Activated naive CD4-positive, alpha-beta T cell treated with anti-CD3 and anti-CD28 coated beads, Interleukin-2, amount 10 ng/mL, durations not matched to agents 7 days and 5 days (primary cell): ENCODE results near the gene XXYLT1.

Source experiments
- CTCF ChIA-PET: fragments of 350-600 bp; sonication (Branson Sonifier 250); formaldehyde crosslinking; loops from one replicate; lab custom pipeline; 2021; ENCODE audit warnings: antibody characterized with exemption; lab: Charles Lee
- DNase-seq: peaks from one replicate; pipeline ENCODE4 v3.0.0-alpha.2; 2020
- H3K27ac Mint-ChIP-seq: one replicate; pipeline ENCODE4 v1.8.0; 2021; ENCODE audit warnings: mild to moderate bottlenecking, moderate library complexity, mixed read lengths
- H3K27me3 Mint-ChIP-seq: one replicate; pipeline ENCODE4 v1.8.0; 2021; ENCODE audit warnings: mild to moderate bottlenecking, mixed read lengths
- H3K36me3 Mint-ChIP-seq: one replicate; pipeline ENCODE4 v1.8.0; 2021; ENCODE audit warnings: mixed read lengths
- H3K4me1 Mint-ChIP-seq: one replicate; pipeline ENCODE4 v1.8.0; 2021; ENCODE audit warnings: mixed read lengths
- H3K4me3 Mint-ChIP-seq: one replicate; pipeline ENCODE4 v1.8.0; 2021; ENCODE audit warnings: mild to moderate bottlenecking, moderate library complexity, mixed read lengths
- H3K9me3 Mint-ChIP-seq: one replicate; pipeline ENCODE4 v1.8.0; 2021; ENCODE audit warnings: mixed read lengths

Gene XXYLT1

GRCh38 chr3:195023989-195024388 is 247.0 kb downstream of the XXYLT1 start:
- Mint-ChIP-seq H3K27me3 (peaks cover 14% of the 10 kb centered on the region), H3K27ac (no peak overlapping the region), H3K36me3 (no peaks in the 10 kb centered on the region), H3K9me3 (no peaks in the 10 kb centered on the region), H3K4me3 (no peak overlapping the region), H3K4me1 (no peaks in the 10 kb centered on the region)
- CTCF ChIA-PET: no interaction called here
- DNase-seq: no peak

- CTCF ChIA-PET: no interaction called here
- no peak for DNase-seq
- no peaks in the 10 kb centered on the region for H3K9me3 Mint-ChIP-seq
- peaks cover 14% of the 10 kb centered on the region for H3K27me3 Mint-ChIP-seq
- no peaks in the 10 kb centered on the region for H3K4me1 Mint-ChIP-seq
- no peak overlapping the region for H3K27ac Mint-ChIP-seq
- no peaks in the 10 kb centered on the region for H3K36me3 Mint-ChIP-seq
- H3K4me3 Mint-ChIP-seq: no peak overlapping the region
These were observed 247.4 kb downstream of the XXYLT1 start for GRCh38 chr3:195023576-195023975.

GRCh38 chr3:195021692-195022091 is 249.3 kb downstream of the XXYLT1 start:
- no peaks in the 10 kb centered on the region for H3K36me3 Mint-ChIP-seq
- CTCF ChIA-PET: no interaction called here

GRCh38 chr3:195020921-195021320 is 250.0 kb downstream of the XXYLT1 start:
- DNase-seq: no peak
- Mint-ChIP-seq H3K4me3 (no peak overlapping the region), H3K9me3 (no peaks in the 10 kb centered on the region), H3K27me3 (peaks cover 17% of the 10 kb centered on the region), H3K27ac (no peak overlapping the region), H3K36me3 (no peaks in the 10 kb centered on the region), H3K4me1 (no peaks in the 10 kb centered on the region)
- CTCF ChIA-PET: no interaction called here

More at GRCh38 chr3:195021692-195022091, 249.3 kb downstream of the XXYLT1 start:
- H3K27me3 Mint-ChIP-seq: peaks cover 14% of the 10 kb centered on the region
- H3K27ac Mint-ChIP-seq: no peak overlapping the region
- H3K4me3 Mint-ChIP-seq: no peak overlapping the region
- DNase-seq: no peak
- no peaks in the 10 kb centered on the region for H3K4me1 Mint-ChIP-seq
- no peaks in the 10 kb centered on the region for H3K9me3 Mint-ChIP-seq

GRCh38 chr3:195020185-195020584 is 250.8 kb downstream of the XXYLT1 start:
- CTCF ChIA-PET: no interaction called here
- no peaks in the 10 kb centered on the region for H3K36me3 Mint-ChIP-seq
- peaks cover under 1% of the 10 kb centered on the region for H3K4me1 Mint-ChIP-seq
- H3K9me3 Mint-ChIP-seq: no peaks in the 10 kb centered on the region
- no peak overlapping the region for H3K27ac Mint-ChIP-seq
- peaks cover 22% of the 10 kb centered on the region for H3K27me3 Mint-ChIP-seq
- no peak for DNase-seq
- no peak overlapping the region for H3K4me3 Mint-ChIP-seq

GRCh38 chr3:195019335-195019734 is 251.6 kb downstream of the XXYLT1 start:
- no peak for DNase-seq
- H3K27ac Mint-ChIP-seq: no peak overlapping the region
- CTCF ChIA-PET: no interaction called here
- no peaks in the 10 kb centered on the region for H3K36me3 Mint-ChIP-seq
- H3K4me1 Mint-ChIP-seq: peaks cover 6% of the 10 kb centered on the region
- no peak overlapping the region for H3K4me3 Mint-ChIP-seq
- H3K27me3 Mint-ChIP-seq: peaks cover 22% of the 10 kb centered on the region
- no peaks in the 10 kb centered on the region for H3K9me3 Mint-ChIP-seq
